HG03521 (cell line): ENCODE measurements around the gene DENND2A.
"Not testable (repeated sequence)": the region's sequence is repeated elsewhere in the genome, so short reads cannot be mapped to it uniquely, and the experiment has no call there.

Source experiments
- ATAC-seq: cut with Tn5 transposase; IDR thresholded peaks from one replicate; pipeline ENCODE4 v1.9.1; 2021; ENCODE audit warnings: mild to moderate bottlenecking, moderate library complexity; ENCODE audit not compliant: unreplicated experiment

The DENND2A gene

GRCh38 chr7:140646931-140647647, 6.5 kb upstream of the DENND2A start:
- peak; percentile 87 for ATAC-seq

- no peak for ATAC-seq
These were observed 4.7 kb upstream of the DENND2A start for GRCh38 chr7:140645166-140645900.

- not testable (repeated sequence) for ATAC-seq
These were observed 4.1 kb upstream of the DENND2A start for GRCh38 chr7:140644761-140645160.

- ATAC-seq = no peak
These were observed 2.8 kb upstream of the DENND2A start for GRCh38 chr7:140643416-140643815.

- no peak for ATAC-seq
These were observed 1.0 kb upstream of the DENND2A start for GRCh38 chr7:140641524-140642195.

GRCh38 chr7:140640060-140640637, 464 bp downstream of the DENND2A start:
- ATAC-seq = no peak

- no peak for ATAC-seq
These were observed 1.1 kb downstream of the DENND2A start for GRCh38 chr7:140639366-140640053.

GRCh38 chr7:140638173-140638791, 2.3 kb downstream of the DENND2A start:
- ATAC-seq = no peak

- ATAC-seq = no peak
These were observed 3.2 kb downstream of the DENND2A start for GRCh38 chr7:140637400-140637799.

- no peak for ATAC-seq
These were observed 4.8 kb downstream of the DENND2A start for GRCh38 chr7:140635816-140636215.

- no peak for ATAC-seq
These were observed 5.3 kb downstream of the DENND2A start for GRCh38 chr7:140635345-140635744.

GRCh38 chr7:140631602-140632001, 9.0 kb downstream of the DENND2A start:
- no peak for ATAC-seq

- no peak for ATAC-seq
These were observed 9.6 kb downstream of the DENND2A start for GRCh38 chr7:140631021-140631420.

- ATAC-seq = no peak
These were observed 14.4 kb downstream of the DENND2A start for GRCh38 chr7:140625908-140626868.

GRCh38 chr7:140625192-140625558, 15.4 kb downstream of the DENND2A start:
- ATAC-seq = not testable (repeated sequence)

GRCh38 chr7:140624392-140625191, 16.0 kb downstream of the DENND2A start:
- no peak for ATAC-seq

- no peak for ATAC-seq
These were observed 16.6 kb downstream of the DENND2A start for GRCh38 chr7:140623980-140624379.

GRCh38 chr7:140621401-140622021, 19.1 kb downstream of the DENND2A start:
- ATAC-seq = no peak
